ENCODE measurements around the gene CTSW.

Gene CTSW

GRCh38 chr11:65931773-65932557 lies 52.3 kb downstream of the CTSW start:
- in situ Hi-C loops (cut with HindIII; ENCODE audit: low pct_ligation_motif_present, low sequenced_read_pairs), result no loop called here
- H3K4me3 ChIP-seq (ENCODE audit: low read depth, low read length), result no peak overlapping the region
- no peak for DNase-seq
- no peaks in the 10 kb centered on the region for H3K27me3 ChIP-seq (replicated peaks)
- H3K36me3 ChIP-seq (replicated peaks), result no peaks in the 10 kb centered on the region
- TF ChIP-seq CTCF (IDR thresholded peaks at IDR 0.05; ENCODE audit: low read depth, low read length, missing control alignments), result no peak
- H3K27ac ChIP-seq, result no peak overlapping the region

GRCh38 chr11:65932558-65932919 lies 52.9 kb downstream of the CTSW start:
- Histone ChIP-seq H3K27me3 (replicated peaks) (no peaks in the 10 kb centered on the region), H3K27ac (no peak overlapping the region), H3K36me3 (replicated peaks) (no peaks in the 10 kb centered on the region), H3K4me3 (ENCODE audit: low read depth, low read length) (no peak overlapping the region)
- peak; percentile 24 for DNase-seq
- TF ChIP-seq CTCF (IDR thresholded peaks at IDR 0.05; ENCODE audit: low read depth, low read length, missing control alignments), result no peak
- in situ Hi-C loops (cut with HindIII; ENCODE audit: low pct_ligation_motif_present, low sequenced_read_pairs), result no loop called here
